Trophoblast cell (in vitro differentiated cells and primary cell): ENCODE measurements around the gene SRPK3.
A peak's percentile ranks its signal among the peaks of the same experiment; 100 is the strongest.
"Not testable (repeated sequence)": the region's sequence is repeated elsewhere in the genome, so short reads cannot be mapped to it uniquely, and the experiment has no call there.

ENCODE experiments used
- DNase-seq, 2 donors: peaks; one replicate each; pipeline ENCODE4 v3.0.0-alpha.2; 2016
- H2AFZ ChIP-seq: 2 replicates; pipeline ENCODE4 v1.6.1; 2013; ENCODE audit warnings: low read length, moderate library complexity, mild to moderate bottlenecking; ENCODE audit not compliant: insufficient read depth, poor library complexity
- H2AK5ac ChIP-seq: 2 replicates; pipeline ENCODE4 v1.6.1; 2013; ENCODE audit warnings: mild to moderate bottlenecking, low read length
- H2BK120ac ChIP-seq: 2 replicates; pipeline ENCODE4 v1.6.1; 2013; ENCODE audit warnings: low read length, mild to moderate bottlenecking, moderate library complexity; ENCODE audit not compliant: insufficient read depth, poor library complexity
- H2BK12ac ChIP-seq: 2 replicates; pipeline ENCODE4 v1.6.1; 2013; ENCODE audit warnings: mild to moderate bottlenecking, low read length, moderate library complexity
- H2BK5ac ChIP-seq: 2 replicates; pipeline ENCODE4 v1.6.1; 2013; ENCODE audit warnings: low read length, low read depth, moderate library complexity, mild to moderate bottlenecking; ENCODE audit not compliant: poor library complexity
- H3K14ac ChIP-seq: 2 replicates; pipeline ENCODE4 v1.6.1; 2013; ENCODE audit warnings: mild to moderate bottlenecking, low read length
- H3K18ac ChIP-seq: 2 replicates; pipeline ENCODE4 v1.6.1; 2013; ENCODE audit warnings: mild to moderate bottlenecking, low read length
- H3K23ac ChIP-seq: 2 replicates; pipeline ENCODE4 v1.6.1; 2013; ENCODE audit warnings: low read length
- H3K27ac ChIP-seq: 2 replicates; pipeline ENCODE4 v1.5.1; 2013; ENCODE audit warnings: low read depth, mild to moderate bottlenecking, inconsistent platforms, low read length, moderate library complexity
- H3K27me3 ChIP-seq: 2 replicates; pipeline ENCODE4 v1.6.1; 2013; ENCODE audit warnings: inconsistent platforms, mild to moderate bottlenecking, low read length, moderate library complexity; ENCODE audit not compliant: insufficient read depth
- H3K36me3 ChIP-seq, 2 experiments: 1 replicate in 1 of 2; 2 replicates in 1 of 2; pipeline ENCODE4 v1.6.1; 2013; ENCODE audit warnings: low read length in 2 of 2, mild to moderate bottlenecking in 2 of 2, moderate library complexity in 1 of 2; ENCODE audit not compliant: insufficient read depth in 2 of 2, control insufficient read depth in 1 of 2
- H3K4ac ChIP-seq: 2 replicates; pipeline ENCODE4 v1.6.1; 2013; ENCODE audit warnings: low read depth, mild to moderate bottlenecking, low read length, moderate library complexity
- H3K4me1 ChIP-seq, 2 experiments: 1 replicate in 1 of 2; 2 replicates in 1 of 2; pipeline ENCODE4 v1.6.1; 2013; ENCODE audit warnings: low read length in 2 of 2, mild to moderate bottlenecking in 2 of 2, moderate library complexity in 1 of 2; ENCODE audit not compliant: insufficient read depth in 2 of 2, control insufficient read depth in 1 of 2
- H3K4me2 ChIP-seq: 2 replicates; pipeline ENCODE4 v1.6.1; 2013; ENCODE audit warnings: inconsistent platforms, mild to moderate bottlenecking, low read length, moderate library complexity
- H3K4me3 ChIP-seq: 2 replicates; pipeline ENCODE4 v1.5.1; 2013; ENCODE audit warnings: mild to moderate bottlenecking, low read depth, low read length, inconsistent platforms
- H3K79me1 ChIP-seq: one replicate; pipeline ENCODE4 v1.6.1; 2013; ENCODE audit warnings: low read length
- H3K79me2 ChIP-seq: 2 replicates; pipeline ENCODE4 v1.6.1; 2013; ENCODE audit warnings: low read length, mild to moderate bottlenecking; ENCODE audit not compliant: control insufficient read depth, insufficient read depth, poor library complexity
- H3K9ac ChIP-seq: 2 replicates; pipeline ENCODE4 v1.6.1; 2013; ENCODE audit warnings: mild to moderate bottlenecking, low read length
- H3K9me3 ChIP-seq: 2 replicates; pipeline ENCODE4 v1.6.1; 2013; ENCODE audit warnings: low read depth, mild to moderate bottlenecking, control low read depth, inconsistent platforms, low read length; ENCODE audit not compliant: insufficient read depth
- H4K12ac ChIP-seq: 2 replicates; pipeline ENCODE4 v1.6.1; 2013; ENCODE audit warnings: low read depth, mild to moderate bottlenecking, low read length, moderate library complexity
- H4K8ac ChIP-seq: 2 replicates; pipeline ENCODE4 v1.6.1; 2013; ENCODE audit warnings: low read depth, mild to moderate bottlenecking, low read length, moderate library complexity
- H4K91ac ChIP-seq: one replicate; pipeline ENCODE4 v1.6.1; 2013; ENCODE audit warnings: low read depth, mild to moderate bottlenecking, low read length, moderate library complexity
- WGBS: extraction: QIAGEN DNeasy Blood & Tissue Kit; methylation state at CpG from one replicate; pipeline ENCODE4 v1.1.7; 2013; ENCODE audit warnings: missing lambda C conversion rate; ENCODE audit not compliant: insufficient read length, insufficient coverage; ENCODE audit errors: extremely low coverage; 5-methylcytosine and 5-hydroxymethylcytosine counted together

SRPK3 gene

DNA sequence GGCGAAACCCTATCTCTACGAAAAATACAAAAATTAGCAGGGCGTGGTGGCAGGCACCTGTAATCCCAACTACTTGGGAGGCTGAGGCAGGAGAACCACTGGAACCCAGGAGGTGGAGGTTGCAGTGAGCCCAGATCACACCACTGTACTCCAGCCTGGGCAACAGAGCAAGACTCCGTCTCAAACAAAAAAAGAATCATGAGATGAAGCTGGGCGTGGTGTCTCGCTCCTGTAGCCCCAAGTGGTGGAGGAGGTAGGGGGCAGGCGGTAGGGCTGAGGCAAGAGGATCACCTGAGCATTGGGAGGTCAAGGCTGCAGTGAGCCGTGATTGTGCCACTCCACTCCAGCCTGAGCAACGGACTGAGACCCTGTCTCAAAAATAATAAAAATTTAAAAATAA is 37.2 kb downstream of the SRPK3 start:
- not testable (repeated sequence) for H2BK120ac ChIP-seq, H3K4ac ChIP-seq

DNA sequence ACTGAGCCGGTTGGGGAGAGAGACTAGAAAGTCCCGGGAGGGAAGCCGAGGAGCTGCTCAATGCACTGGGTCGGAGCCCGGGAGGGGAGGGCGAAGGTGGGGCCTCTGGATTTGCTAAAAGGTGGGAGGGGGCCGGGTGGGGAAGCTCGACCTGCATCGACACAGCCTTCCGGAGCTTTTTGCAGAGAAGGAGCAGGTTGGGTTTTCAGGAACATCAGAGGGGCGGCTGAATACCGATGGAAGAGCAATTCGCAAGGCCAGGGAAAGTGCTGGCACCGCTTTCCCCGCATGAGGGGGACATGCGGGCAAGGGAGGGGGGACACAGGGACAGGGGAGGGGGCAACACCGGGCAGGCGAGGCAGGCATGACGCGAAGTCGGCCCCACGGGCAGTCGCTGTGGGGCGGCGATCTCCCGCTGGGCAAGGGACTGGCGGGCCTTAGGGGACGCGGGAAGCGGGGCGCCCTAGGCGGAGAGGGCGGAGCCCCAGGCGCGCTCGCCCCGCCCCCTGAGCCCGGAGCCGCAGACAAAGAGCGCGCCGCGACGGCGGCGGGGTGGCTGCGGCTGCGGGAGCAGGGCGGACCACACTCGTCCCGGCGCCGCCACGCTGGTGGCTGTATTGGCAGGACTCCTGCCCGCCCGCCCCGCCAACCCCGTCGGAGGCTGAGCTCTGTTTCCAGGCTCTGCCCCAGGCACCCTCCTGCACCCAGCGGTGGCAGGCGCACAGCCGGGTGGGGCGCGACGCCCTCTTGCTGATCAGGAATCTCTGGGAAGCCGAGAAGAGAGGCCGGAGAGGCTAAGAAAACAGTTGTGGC is 37.9 kb downstream of the SRPK3 start:
- DNase-seq = peak in 1 of 2 donors; percentile 24
- H3K79me1 ChIP-seq = peaks cover 8% of the 10 kb centered on the region
- no peak overlapping the region for H3K23ac ChIP-seq
- H3K27ac ChIP-seq = no peak overlapping the region
- peak overlapping the region; percentile 84 for H4K8ac ChIP-seq
- H3K4me3 ChIP-seq = peak overlapping the region; percentile 64
- H3K9me3 ChIP-seq = no peaks in the 10 kb centered on the region
- peak overlapping the region; percentile 44 for H3K4ac ChIP-seq
- no peak overlapping the region for H3K9ac ChIP-seq
- peaks cover 0 to 7% of the 10 kb centered on the region in 2 experiments for H3K4me1 ChIP-seq
- peak overlapping the region; percentile 77 for H2BK120ac ChIP-seq
- H2AFZ ChIP-seq = peak overlapping the region; percentile 66
- H3K79me2 ChIP-seq = peaks cover 4% of the 10 kb centered on the region
- peak overlapping the region; percentile 68 for H3K4me2 ChIP-seq
- H3K36me3 ChIP-seq = no peaks in the 10 kb centered on the region
- peak overlapping the region; percentile 79 for H4K91ac ChIP-seq
- peak overlapping the region; percentile 64 for H3K14ac ChIP-seq
- H2BK5ac ChIP-seq = no peak overlapping the region
- H2AK5ac ChIP-seq = peak overlapping the region; percentile 31
- no peak overlapping the region for H2BK12ac ChIP-seq
- H3K18ac ChIP-seq = peak overlapping the region; percentile 65
- no CpG with 5 or more reads among the region's 67 CpGs for whole genome bisulfite sequencing
- no peaks in the 10 kb centered on the region for H3K27me3 ChIP-seq
- H4K12ac ChIP-seq = peak overlapping the region; percentile 89

More for the DNA sequence above, 37.2 kb downstream of the SRPK3 start:
- H2AFZ ChIP-seq, H3K27ac ChIP-seq, H3K9ac ChIP-seq, H3K18ac ChIP-seq, H3K14ac ChIP-seq, H3K23ac ChIP-seq, H3K79me1 ChIP-seq, H3K27me3 ChIP-seq, H3K4me3 ChIP-seq, H4K12ac ChIP-seq, H2BK12ac ChIP-seq, H2AK5ac ChIP-seq, H2BK5ac ChIP-seq, H4K91ac ChIP-seq, H3K9me3 ChIP-seq, H4K8ac ChIP-seq, H3K36me3 ChIP-seq, H3K4me2 ChIP-seq, DNase-seq, H3K4me1 ChIP-seq, H3K79me2 ChIP-seq: not testable (repeated sequence)
- no CpG with 5 or more reads among the region's 9 CpGs for WGBS

- Histone ChIP-seq H4K8ac (peak overlapping the region; percentile 84), H3K4me1 (peaks cover 0 to 7% of the 10 kb centered on the region in 2 experiments), H3K79me2 (peaks cover 4% of the 10 kb centered on the region), H3K4ac (peak overlapping the region; percentile 44), H2BK5ac (no peak overlapping the region), H3K36me3 (no peaks in the 10 kb centered on the region), H4K91ac (peak overlapping the region; percentile 79), H2BK12ac (no peak overlapping the region), H2AFZ (peak overlapping the region; percentile 66), H3K14ac (peak overlapping the region; percentile 64), H3K27ac (no peak overlapping the region), H3K23ac (no peak overlapping the region), H4K12ac (peak overlapping the region; percentile 89), H3K79me1 (peaks cover 8% of the 10 kb centered on the region), H3K4me3 (no peak overlapping the region), H3K9me3 (no peaks in the 10 kb centered on the region), H3K9ac (no peak overlapping the region), H3K4me2 (peak overlapping the region; percentile 68), H2BK120ac (peak overlapping the region; percentile 31), H3K27me3 (no peaks in the 10 kb centered on the region), H2AK5ac (no peak overlapping the region), H3K18ac (peak overlapping the region; percentile 65)
- no CpG with 5 or more reads among the region's 23 CpGs for WGBS
- DNase-seq = no peak
Measured at GRCh38 chrX:153819384-153820040, 38.7 kb downstream of the SRPK3 start.

GRCh38 chrX:153820601-153821000 is 39.8 kb downstream of the SRPK3 start:
- Histone ChIP-seq H3K79me2 (peaks cover 4% of the 10 kb centered on the region), H4K8ac (no peak overlapping the region), H3K14ac (no peak overlapping the region), H2BK5ac (no peak overlapping the region), H4K91ac (no peak overlapping the region), H3K9me3 (no peaks in the 10 kb centered on the region), H3K79me1 (peaks cover 8% of the 10 kb centered on the region), H3K27me3 (no peaks in the 10 kb centered on the region), H3K4me3 (no peak overlapping the region), H2AFZ (no peak overlapping the region), H3K9ac (no peak overlapping the region), H3K4me1 (peaks cover 0 to 7% of the 10 kb centered on the region in 2 experiments), H3K36me3 (no peaks in the 10 kb centered on the region), H3K4ac (no peak overlapping the region), H4K12ac (no peak overlapping the region), H3K4me2 (no peak overlapping the region), H3K27ac (no peak overlapping the region), H2BK120ac (no peak overlapping the region), H2AK5ac (no peak overlapping the region), H3K23ac (no peak overlapping the region), H3K18ac (no peak overlapping the region), H2BK12ac (no peak overlapping the region)
- WGBS = no CpG with 5 or more reads among the region's 7 CpGs
- DNase-seq = no peak
